Fibroblast of mammary gland (primary cell): Measurements from ENCODE around the gene UCN.
"Not testable (repeated sequence)": the region's sequence is repeated elsewhere in the genome, so short reads cannot be mapped to it uniquely, and the experiment has no call there.

Experiments used
- DNase-seq: peaks from one replicate; pipeline ENCODE4 v3.0.0-alpha.2; 2010; ENCODE audit warnings: low read depth
- H3K4me3 ChIP-seq: 2 replicates; pipeline ENCODE4 v1.5.1; 2011; ENCODE audit warnings: low read depth, mild to moderate bottlenecking, low read length, moderate library complexity; ENCODE audit not compliant: control insufficient read depth
- CTCF ChIP-seq: conservative IDR thresholded peaks from 2 replicates; pipeline ENCODE4 v1.5.1; 2011; ENCODE audit warnings: low read depth, low read length, inconsistent platforms; ENCODE audit not compliant: control insufficient read depth, insufficient read depth

UCN gene

GRCh38 chr2:27308359-27308881, at the start of gene UCN:
Gene UCN (minus strand): TSS chr2:27308445. CDS start chr2:27307895, 550 bp downstream.
- no peak for TF ChIP-seq CTCF
- peak; percentile 36 for DNase-seq

DNA sequence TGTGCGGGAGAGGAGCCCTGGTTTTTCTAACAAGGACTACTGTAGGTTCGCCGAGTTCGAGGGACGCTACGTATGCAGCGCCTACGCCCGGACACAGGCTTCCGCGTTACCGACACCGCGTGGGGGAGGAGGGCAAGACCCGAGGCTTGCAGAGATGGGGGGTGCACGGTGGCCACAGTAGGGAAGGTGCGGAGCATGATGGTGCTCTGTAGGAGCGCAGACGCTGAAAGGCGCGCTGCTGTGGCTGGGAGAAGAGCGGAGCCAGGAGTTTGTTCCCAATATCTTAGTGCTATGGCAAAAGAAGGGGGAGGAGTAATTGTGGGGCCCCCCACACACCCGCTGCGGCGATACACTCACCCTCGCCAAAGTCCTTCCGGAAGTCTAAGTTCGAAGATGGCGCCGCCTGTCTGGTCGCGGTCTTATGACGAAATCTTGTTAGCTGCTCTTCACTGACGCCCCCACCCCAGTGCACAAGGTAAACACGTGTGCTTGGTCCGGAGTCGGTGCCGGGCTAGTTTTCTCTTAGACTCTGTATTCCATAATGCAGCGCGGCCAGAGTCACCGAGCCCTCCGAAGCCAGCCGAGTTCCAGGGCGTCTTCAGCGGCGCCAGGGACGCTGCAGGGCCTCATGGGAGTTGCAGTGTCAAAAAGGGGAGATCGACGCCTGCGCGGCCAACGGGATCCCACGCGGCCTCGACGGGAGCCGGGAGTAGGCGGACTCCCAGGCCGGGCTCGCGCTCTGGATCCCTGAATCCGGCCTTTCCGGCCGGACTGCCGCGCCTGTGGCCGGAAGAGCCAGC, 48.3 kb upstream of the UCN start, which contains the start of gene GTF3C2:
Gene GTF3C2, minus strand, starts transcription at position 383 of the 800 bp plus-strand sequence. CDS start 13,210 bp downstream, outside the sequence.
- H3K4me3 ChIP-seq = peak within 1 kb of the TSS; percentile 99
- no peak for TF ChIP-seq CTCF
- DNase-seq = peak; percentile 98

More at GRCh38 chr2:27308359-27308881, at the start of gene UCN:
- H3K4me3 ChIP-seq = no peak within 1 kb of the TSS

DNA sequence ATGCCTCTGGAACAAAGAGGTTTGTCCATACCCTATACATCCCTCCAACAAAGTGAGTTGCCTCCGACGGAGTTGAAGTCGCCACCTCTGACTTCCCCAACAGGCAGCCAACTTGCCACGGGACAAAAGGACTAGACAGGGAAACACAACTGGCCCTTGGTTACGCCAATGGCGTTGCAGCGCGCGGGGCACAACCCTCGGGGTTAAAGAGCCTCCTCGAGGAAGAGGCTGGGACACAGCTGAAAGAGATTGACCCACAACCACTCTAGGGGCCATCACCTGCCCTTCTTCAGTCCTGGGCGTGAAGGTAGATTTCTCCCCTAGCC, 47.8 kb upstream of the UCN start:
- H3K4me3 ChIP-seq = peak overlapping the region; percentile 99
- no peak for TF ChIP-seq CTCF
- DNase-seq = peak; percentile 63

GRCh38 chr2:27354597-27354927, 46.3 kb upstream of the UCN start:
- no peak for DNase-seq
- no peak overlapping the region for H3K4me3 ChIP-seq
- TF ChIP-seq CTCF = no peak

GRCh38 chr2:27353762-27354596, 45.7 kb upstream of the UCN start:
- DNase-seq = peak; percentile 78
- no peak overlapping the region for H3K4me3 ChIP-seq

GRCh38 chr2:27353386-27353761, 45.1 kb upstream of the UCN start:
- not testable (repeated sequence) for DNase-seq, H3K4me3 ChIP-seq

More at GRCh38 chr2:27353762-27354596, 45.7 kb upstream of the UCN start:
- no peak for TF ChIP-seq CTCF

DNA sequence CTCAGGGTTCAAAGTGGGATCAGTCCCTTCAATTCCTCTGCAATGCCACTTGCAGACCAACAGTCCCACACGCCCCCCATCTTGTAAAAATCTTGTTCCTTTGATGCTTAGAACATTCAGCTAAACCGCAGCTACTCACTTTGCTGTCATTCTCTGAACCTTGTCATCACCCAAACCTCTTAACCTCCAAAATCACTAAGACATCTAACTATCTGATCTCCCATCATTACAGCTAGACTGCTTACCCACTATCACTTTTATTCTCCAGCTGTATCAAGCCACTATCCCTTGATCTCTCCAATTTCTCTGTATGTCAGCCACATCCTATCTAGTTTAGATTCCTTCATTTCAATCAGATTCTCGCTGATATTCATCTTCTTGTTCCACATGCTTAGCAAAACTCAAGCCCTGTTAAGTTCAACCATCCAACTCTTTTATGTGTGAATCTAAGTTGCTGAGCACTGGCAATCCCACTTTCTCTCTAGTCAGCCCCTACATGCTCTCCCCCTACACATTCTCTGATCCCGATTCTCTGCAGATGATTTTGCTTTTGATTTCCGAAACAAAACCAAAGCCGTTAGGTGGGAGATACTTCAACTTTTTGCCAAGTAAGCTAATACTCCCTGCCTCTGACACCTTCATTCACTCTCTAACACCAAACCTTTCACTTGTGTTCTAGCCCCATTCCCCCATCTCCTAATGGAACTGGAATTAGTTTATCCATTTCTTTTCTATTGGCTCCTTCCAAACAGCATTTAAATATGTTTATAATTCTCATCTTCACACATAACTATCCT, 43.8 kb upstream of the UCN start:
- H3K4me3 ChIP-seq = no peak overlapping the region
- no peak for TF ChIP-seq CTCF
- no peak for DNase-seq
